Calu3 (cell line): ENCODE results near the gene GPR33. TPM values are rescaled to one million over a fixed set of nuclear protein-coding genes. Genes with fewer than 3 reads are reported as not detected.

Source experiments
- BruUV-seq: library from RNA; stranded (reverse); fragments of 400-500 nt; replicated peaks from 2 replicates; lab custom pipeline; 2021; lab: Mats Ljungman, UMichigan
- CTCF ChIA-PET: fragments of 300-600 bp; sonication (Branson Sonifier 250); formaldehyde crosslinking; loops from one replicate; lab custom pipeline; 2022; ENCODE audit warnings: antibody characterized with exemption; lab: Charles Lee
- DNase-seq: peaks from one replicate; pipeline ENCODE4 v3.0.0; 2022
- H3K27ac Mint-ChIP-seq: one replicate; pipeline ENCODE4 v1.8.0; 2022; ENCODE audit warnings: mixed read lengths; ENCODE audit not compliant: unreplicated experiment
- H3K27me3 Mint-ChIP-seq: one replicate; pipeline ENCODE4 v1.8.0; 2022; ENCODE audit warnings: mixed read lengths; ENCODE audit not compliant: unreplicated experiment
- H3K36me3 Mint-ChIP-seq: one replicate; pipeline ENCODE4 v1.8.0; 2022; ENCODE audit warnings: mild to moderate bottlenecking, moderate library complexity, mixed read lengths; ENCODE audit not compliant: insufficient read depth, unreplicated experiment
- H3K4me1 Mint-ChIP-seq: one replicate; pipeline ENCODE4 v1.8.0; 2022; ENCODE audit warnings: mild to moderate bottlenecking, low read depth, mixed read lengths; ENCODE audit not compliant: unreplicated experiment
- H3K4me3 Mint-ChIP-seq: one replicate; pipeline ENCODE4 v1.8.0; 2022; ENCODE audit warnings: mild to moderate bottlenecking, low read depth, moderate library complexity, mixed read lengths; ENCODE audit not compliant: unreplicated experiment
- H3K9me3 Mint-ChIP-seq: one replicate; pipeline ENCODE4 v1.8.0; 2022; ENCODE audit warnings: low read depth, mixed read lengths; ENCODE audit not compliant: unreplicated experiment
- intact Hi-C: fragments of 100-400 bp; cut with micrococcal nuclease; formaldehyde crosslinking; loops from one replicate; pipeline ENCODE4 v1.10.0; 2022; ENCODE audit not compliant: unreplicated experiment
- total RNA-seq: library from RNA; stranded (reverse); gene quantifications from 2 replicates; pipeline ENCODE4 v1.2.3, GENCODE V29; 2022
- TF ChIP-seq, protein P1 (sequence below): fragments of 200-600 bp; IDR thresholded peaks from one replicate; pipeline ENCODE4 v1.8.0; 2022; ENCODE audit warnings: antibody characterized with exemption; ENCODE audit not compliant: unreplicated experiment

GPR33 gene
- total RNA-seq, 1 experiment from 2014 or later = not detected

DNA sequence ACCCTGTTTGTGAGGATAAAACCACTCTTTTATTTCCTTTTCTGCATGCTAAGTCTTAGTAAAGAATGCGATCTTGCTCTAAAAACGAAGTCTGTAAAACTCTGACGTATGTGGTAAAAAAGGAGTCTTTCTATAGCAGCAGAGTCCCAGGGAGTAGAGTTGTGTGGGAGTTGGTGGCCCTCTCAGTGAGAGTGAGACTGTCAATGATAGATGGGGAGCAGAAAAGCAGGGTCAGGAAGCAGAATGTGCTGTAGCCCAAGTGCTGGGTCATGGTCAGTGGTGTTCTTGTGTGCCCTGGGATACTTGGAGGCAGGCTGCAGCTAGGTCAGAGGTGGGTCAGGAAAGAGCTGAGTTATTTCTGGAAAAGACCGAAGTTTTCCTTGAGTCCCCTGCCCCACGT is 20.3 kb upstream of the GPR33 start:
- H3K9me3 Mint-ChIP-seq = no peaks in the 10 kb centered on the region
- H3K4me1 Mint-ChIP-seq = no peaks in the 10 kb centered on the region
- no peak overlapping the region for H3K27ac Mint-ChIP-seq
- no TSS peak for BruUV-seq
- no peaks in the 10 kb centered on the region for H3K36me3 Mint-ChIP-seq
- no peak for DNase-seq
- CTCF ChIA-PET = no interaction called here
- H3K27me3 Mint-ChIP-seq = no peaks in the 10 kb centered on the region
- no peak overlapping the region for H3K4me3 Mint-ChIP-seq
- intact Hi-C loops = loop anchor here (10.0 kb wide), 1 partner anchor 567 kb away; the partner anchor contains the start of gene ARHGAP5
- TF ChIP-seq, protein P1, sequence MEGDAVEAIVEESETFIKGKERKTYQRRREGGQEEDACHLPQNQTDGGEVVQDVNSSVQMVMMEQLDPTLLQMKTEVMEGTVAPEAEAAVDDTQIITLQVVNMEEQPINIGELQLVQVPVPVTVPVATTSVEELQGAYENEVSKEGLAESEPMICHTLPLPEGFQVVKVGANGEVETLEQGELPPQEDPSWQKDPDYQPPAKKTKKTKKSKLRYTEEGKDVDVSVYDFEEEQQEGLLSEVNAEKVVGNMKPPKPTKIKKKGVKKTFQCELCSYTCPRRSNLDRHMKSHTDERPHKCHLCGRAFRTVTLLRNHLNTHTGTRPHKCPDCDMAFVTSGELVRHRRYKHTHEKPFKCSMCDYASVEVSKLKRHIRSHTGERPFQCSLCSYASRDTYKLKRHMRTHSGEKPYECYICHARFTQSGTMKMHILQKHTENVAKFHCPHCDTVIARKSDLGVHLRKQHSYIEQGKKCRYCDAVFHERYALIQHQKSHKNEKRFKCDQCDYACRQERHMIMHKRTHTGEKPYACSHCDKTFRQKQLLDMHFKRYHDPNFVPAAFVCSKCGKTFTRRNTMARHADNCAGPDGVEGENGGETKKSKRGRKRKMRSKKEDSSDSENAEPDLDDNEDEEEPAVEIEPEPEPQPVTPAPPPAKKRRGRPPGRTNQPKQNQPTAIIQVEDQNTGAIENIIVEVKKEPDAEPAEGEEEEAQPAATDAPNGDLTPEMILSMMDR = no peak

DNA sequence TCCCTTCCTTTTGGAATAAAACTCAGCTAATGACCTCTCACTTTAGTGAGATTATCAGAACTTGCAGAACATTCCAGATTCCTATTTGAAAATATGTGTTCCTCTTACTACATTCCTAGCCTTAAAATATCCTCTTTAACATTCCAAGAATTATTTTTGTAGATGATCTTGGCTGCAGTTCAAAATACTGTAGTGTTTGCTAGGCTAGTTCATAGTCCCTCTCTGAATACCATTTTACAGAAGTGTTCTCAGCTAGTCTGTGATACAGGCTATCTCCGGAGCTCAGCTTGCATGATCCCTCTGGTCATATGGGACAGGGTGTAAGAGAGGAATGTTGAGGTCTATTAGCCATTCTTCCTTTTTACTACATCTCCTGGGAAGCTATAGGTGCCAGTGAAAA is 17.6 kb upstream of the GPR33 start:
- TF ChIP-seq, protein P1 = no peak
- Mint-ChIP-seq H3K9me3 (no peaks in the 10 kb centered on the region), H3K36me3 (no peaks in the 10 kb centered on the region), H3K4me1 (no peaks in the 10 kb centered on the region), H3K27ac (no peak overlapping the region), H3K27me3 (peaks cover 18% of the 10 kb centered on the region), H3K4me3 (no peak overlapping the region)
- DNase-seq = no peak
- CTCF ChIA-PET = interaction anchor here (1.2 kb wide), 1 partner anchor 435 kb away, joined by 3 read pairs; no protein-coding TSS in a partner anchor
- intact Hi-C loops = loop anchor here (10.0 kb wide), 1 partner anchor 569 kb away; the partner anchor contains the start of gene ARHGAP5
- no TSS peak for BruUV-seq

DNA sequence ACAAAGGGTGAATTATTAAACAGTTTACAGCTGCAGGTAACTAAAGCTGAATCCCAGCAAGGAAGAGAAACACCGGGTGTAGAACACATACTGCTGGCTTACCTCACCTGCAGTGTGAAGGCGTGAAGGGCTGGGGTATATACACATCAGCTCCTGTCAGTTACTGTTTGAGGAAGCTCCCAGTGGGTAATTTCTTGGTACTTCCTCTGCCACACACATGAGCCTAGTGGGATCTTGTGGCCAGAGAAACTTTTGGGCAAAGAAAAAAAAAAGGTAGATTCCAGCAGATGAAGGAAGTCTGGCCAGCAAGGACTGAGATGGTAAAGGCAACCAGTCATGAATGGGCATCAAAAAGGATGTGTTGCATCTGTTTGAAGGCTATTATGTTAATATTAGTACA is 14.0 kb upstream of the GPR33 start:
- intact Hi-C loops = loop anchor here (10.0 kb wide), 1 partner anchor 573 kb away; the partner anchor contains the start of gene ARHGAP5
- Mint-ChIP-seq H3K36me3 (no peaks in the 10 kb centered on the region), H3K27ac (no peak overlapping the region), H3K4me1 (no peaks in the 10 kb centered on the region), H3K9me3 (peaks cover 3% of the 10 kb centered on the region), H3K27me3 (peaks cover 26% of the 10 kb centered on the region), H3K4me3 (no peak overlapping the region)
- CTCF ChIA-PET = interaction anchor here (1.0 kb wide), 1 partner anchor 575 kb away, joined by 3 read pairs; the partner anchor contains the start of gene ARHGAP5
- no TSS peak for BruUV-seq
- TF ChIP-seq, protein P1 = no peak
- DNase-seq = no peak

DNA sequence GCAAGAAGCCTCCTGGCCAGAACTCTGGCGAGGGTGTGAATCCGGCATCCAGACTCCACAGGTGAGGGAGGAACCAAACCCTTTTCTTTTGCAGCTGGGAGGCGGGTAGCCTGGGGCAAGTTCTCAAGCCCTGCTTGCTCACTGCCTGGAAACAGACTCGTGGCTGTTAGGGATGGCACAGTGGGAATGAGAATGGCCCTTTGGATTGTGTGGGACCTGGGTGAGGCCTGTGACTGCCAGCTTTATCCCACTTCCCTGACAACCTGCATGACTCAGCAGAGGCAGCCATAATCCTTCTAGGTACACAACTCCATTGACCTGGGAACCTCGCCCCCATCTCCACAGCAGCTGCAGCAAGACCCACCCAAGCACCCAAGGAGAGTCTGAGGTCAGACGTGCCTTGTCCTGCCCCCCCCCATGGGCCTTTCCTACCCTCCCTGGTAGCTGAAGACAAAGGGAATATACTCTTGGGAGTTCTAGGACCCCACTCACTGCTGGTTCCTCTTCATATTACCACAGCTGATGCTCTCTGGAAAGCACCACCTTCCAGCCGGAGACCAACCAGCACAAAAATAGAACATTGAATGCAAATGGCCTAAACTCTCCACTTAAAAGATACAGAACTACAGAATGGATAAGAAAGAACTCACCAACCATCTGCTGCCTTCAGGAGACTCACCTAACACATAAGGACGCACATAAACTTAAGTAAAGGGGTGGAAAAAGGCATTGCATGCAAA is 5.1 kb upstream of the GPR33 start:
- CTCF ChIA-PET = no interaction called here
- DNase-seq = no peak
- intact Hi-C loops = no loop called here

More for the DNA sequence above, 5.1 kb upstream of the GPR33 start:
- no TSS peak for BruUV-seq
- TF ChIP-seq, protein P1 = no peak
- Mint-ChIP-seq H3K9me3 (peaks cover 3% of the 10 kb centered on the region), H3K36me3 (no peaks in the 10 kb centered on the region), H3K4me1 (no peaks in the 10 kb centered on the region), H3K27me3 (peaks cover 9% of the 10 kb centered on the region), H3K27ac (no peak overlapping the region), H3K4me3 (no peak overlapping the region)
